Cardiac septum (tissue), 1 donor: ENCODE results near the gene GNB3. TPM values are rescaled to one million over a fixed set of nuclear protein-coding genes. Genes with fewer than 3 reads are reported as not detected.

Source experiments
- DNase-seq: peaks from one replicate; pipeline ENCODE4 v3.0.0-alpha.2; 2020; ENCODE audit warnings: low spot score
- intact Hi-C: fragments of 100-400 bp; cut with DNase I; formaldehyde crosslinking; loops from one replicate; pipeline ENCODE4 v1.14.0; 2022
- total RNA-seq: library from RNA; stranded (reverse); fragmentation: NEBNext Ultra II Directional; extraction: Animal tissue kit (Norgen Biotek cat#: 25700); gene quantifications from one replicate; pipeline ENCODE4 v1.2.1, GENCODE V29; 2021
- donor health status: DM: no; HTN: no; CAD: no.

GNB3 gene
- total RNA-seq, 1 donor from 2014 or later = 9.7 TPM

- DNase-seq = no peak
- intact Hi-C loops = no loop called here
Observed at GRCh38 chr12:6894321-6894720, 53.6 kb downstream of the GNB3 start.

Other genes starting within 250 kb of the GNB3 start
- gene CHD4, start 233.5 kb upstream of the GNB3 start, total RNA-seq = 186 TPM
- 2.6 TPM for gene LPAR5, start 205.0 kb upstream of the GNB3 start, total RNA-seq
- 1.6 TPM for gene ACRBP, start 193.5 kb upstream of the GNB3 start, total RNA-seq
- gene ING4, start 177.8 kb upstream of the GNB3 start, total RNA-seq = 20.6 TPM
- 32.7 TPM for gene ZNF384, start 151.6 kb upstream of the GNB3 start, total RNA-seq
- 0.40 TPM for gene PIANP, start 140.1 kb upstream of the GNB3 start, total RNA-seq
- gene COPS7A, start 116.9 kb upstream of the GNB3 start, total RNA-seq = 64.7 TPM
- 135 TPM for gene MLF2, start 87.8 kb upstream of the GNB3 start, total RNA-seq
- 234 TPM for gene PTMS, start 74.6 kb upstream of the GNB3 start, total RNA-seq
- 0.57 TPM for gene LAG3, start 68.4 kb upstream of the GNB3 start, total RNA-seq
- gene CD4, start 51.4 kb upstream of the GNB3 start, total RNA-seq = 3.8 TPM
- 5.7 TPM for gene GPR162, start 19.1 kb upstream of the GNB3 start, total RNA-seq
- 25.7 TPM for gene P3H3, start 12.5 kb upstream of the GNB3 start, total RNA-seq
- 0.65 TPM for gene CDCA3, start 10.4 kb downstream of the GNB3 start, total RNA-seq
- 83.5 TPM for gene USP5, start 11.2 kb downstream of the GNB3 start, total RNA-seq
- gene TPI1, start 26.6 kb downstream of the GNB3 start, total RNA-seq = 657 TPM
- gene SPSB2, start 32.4 kb downstream of the GNB3 start, total RNA-seq = 4.5 TPM
- gene LRRC23, start 63.9 kb downstream of the GNB3 start, total RNA-seq = 13.3 TPM
- gene ENO2, start 73.7 kb downstream of the GNB3 start, total RNA-seq = 29.7 TPM
- gene ATN1, start 87.0 kb downstream of the GNB3 start, total RNA-seq = 76.9 TPM
- gene RNU7-1, start 102.9 kb downstream of the GNB3 start, total RNA-seq = not detected
- 162 TPM for gene C12orf57, start 103.1 kb downstream of the GNB3 start, total RNA-seq
- 7.0 TPM for gene PTPN6, start 110.4 kb downstream of the GNB3 start, total RNA-seq
- 125 TPM for gene PHB2, start 129.7 kb downstream of the GNB3 start, total RNA-seq
- 32.7 TPM for gene EMG1, start 130.0 kb downstream of the GNB3 start, total RNA-seq
- gene LPCAT3, start 177.6 kb downstream of the GNB3 start, total RNA-seq = 19.7 TPM
- gene C1S, start 219.8 kb downstream of the GNB3 start, total RNA-seq = 69.0 TPM